ENCODE data around the gene CFAP53. TPM values are rescaled to one million over a fixed set of nuclear protein-coding genes. Genes with fewer than 3 reads are reported as not detected.

CFAP53 gene
- total RNA-seq, 1 donor from 2014 or later: 0.30 TPM

DNA sequence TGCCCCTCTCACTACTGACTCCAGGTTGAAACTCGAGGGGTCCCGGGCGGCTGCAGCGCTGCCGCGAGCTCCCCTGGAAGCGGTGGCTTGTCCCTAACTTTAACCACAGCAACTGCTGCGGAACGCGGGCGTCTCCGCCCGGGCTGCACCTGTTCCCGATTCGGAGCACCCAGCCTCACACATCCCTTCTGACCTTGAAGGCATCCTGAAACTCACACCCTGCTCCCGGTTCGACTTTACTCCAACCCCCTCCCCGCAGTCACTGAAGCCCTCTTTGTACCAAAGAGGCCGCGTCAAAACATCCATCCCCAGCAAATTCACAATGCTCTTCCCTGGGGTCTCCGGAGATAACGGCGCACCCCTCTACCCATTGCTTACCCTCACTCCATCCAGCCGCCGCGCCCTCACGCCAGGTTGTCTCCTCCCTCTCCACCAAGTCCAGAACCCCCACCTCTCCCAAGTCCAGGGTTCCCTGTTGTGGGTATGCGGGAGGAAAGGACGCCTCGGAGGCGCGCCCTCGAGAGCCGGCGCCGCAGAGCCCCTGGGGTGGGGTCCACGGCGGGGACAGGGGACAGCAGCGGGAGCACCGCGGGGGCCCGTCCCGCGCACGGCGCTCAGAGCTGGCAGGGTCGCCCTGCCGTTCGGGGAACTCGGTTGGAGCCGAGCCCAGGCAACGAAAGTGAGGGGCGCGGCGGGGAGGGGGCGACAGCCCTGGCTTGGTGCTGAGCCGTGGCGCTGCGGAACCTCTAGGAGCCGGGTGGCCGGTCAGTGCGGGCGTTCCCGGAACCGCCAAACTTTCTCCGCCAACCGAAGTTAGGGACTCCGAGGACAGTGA lies 72.3 kb downstream of the CFAP53 start:
- no peak for DNase-seq

DNA sequence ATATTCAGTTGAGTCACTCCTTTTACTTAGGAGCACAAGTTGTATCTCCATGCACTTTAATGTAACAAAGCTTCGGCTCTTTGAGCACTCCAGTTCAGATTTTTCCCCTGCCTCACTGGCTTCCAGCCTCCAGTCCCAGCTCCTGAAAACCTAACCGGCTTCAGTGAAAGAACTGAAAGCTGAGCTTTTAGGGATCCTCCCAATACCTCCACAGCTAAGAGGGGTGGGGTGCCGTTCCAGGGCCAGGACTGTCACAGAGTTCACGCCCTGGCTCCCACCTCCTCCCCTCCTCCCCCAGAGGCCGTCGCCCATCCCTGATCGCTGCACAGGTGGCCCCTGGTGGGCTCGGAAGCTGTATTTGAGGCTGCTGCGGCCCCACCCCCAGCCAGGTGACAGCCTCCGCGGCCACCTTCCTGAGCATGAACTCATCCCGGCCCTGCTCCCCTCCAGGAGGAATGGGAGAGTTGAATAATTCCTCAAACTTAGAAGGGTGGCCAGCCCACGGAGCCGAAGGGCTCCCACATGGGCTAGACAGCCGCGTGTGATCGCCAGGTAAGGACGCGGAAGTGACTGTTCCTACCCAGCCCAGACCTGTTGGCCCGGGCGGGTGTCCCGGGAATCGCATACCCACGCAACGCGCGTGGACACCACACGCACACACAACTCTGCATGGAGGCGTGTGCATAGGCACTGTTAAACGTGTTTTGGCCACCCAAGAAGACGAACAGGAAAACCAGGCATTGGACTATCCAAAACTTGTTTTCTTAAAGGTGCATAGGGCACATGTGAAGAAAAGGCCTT lies 73.1 kb downstream of the CFAP53 start:
- DNase-seq: no peak

DNA sequence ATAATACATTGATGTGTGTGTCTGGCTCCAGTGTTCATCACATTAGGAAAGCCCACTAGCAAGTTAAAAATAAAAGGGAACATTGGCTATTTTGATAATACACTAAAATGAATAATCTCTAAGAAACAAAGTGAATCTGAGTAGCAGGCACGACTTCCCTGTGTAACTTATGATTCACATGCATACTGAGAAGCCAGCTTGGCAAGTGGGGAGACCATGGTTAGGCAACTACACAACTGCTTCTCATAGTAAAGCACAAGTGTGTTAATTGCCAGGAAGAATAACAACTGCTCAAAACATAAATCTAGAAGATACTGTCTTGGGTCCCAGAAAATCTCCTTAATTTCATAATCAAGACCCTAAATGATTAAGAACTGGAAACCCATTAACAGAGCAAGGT lies 75.4 kb downstream of the CFAP53 start:
- DNase-seq: no peak

DNA sequence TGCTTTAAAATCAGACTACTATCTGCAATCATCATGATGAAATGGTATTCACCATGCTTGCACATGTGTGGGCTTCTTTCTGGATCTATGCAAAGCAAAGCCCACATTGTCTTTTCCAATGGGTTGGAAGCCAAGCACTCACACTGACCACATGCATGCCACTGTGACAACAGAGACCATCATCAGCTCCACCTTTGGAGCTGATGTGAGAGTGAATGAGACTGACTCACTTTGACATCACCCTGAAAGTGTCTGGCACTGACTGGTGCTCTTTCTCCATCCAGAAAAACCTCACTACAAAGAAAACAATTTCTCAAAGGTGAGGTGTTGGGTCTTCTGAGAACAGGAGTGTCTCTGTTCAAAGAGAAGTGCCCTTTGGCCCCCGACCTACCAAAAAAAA lies 76.1 kb downstream of the CFAP53 start:
- DNase-seq: no peak

DNA sequence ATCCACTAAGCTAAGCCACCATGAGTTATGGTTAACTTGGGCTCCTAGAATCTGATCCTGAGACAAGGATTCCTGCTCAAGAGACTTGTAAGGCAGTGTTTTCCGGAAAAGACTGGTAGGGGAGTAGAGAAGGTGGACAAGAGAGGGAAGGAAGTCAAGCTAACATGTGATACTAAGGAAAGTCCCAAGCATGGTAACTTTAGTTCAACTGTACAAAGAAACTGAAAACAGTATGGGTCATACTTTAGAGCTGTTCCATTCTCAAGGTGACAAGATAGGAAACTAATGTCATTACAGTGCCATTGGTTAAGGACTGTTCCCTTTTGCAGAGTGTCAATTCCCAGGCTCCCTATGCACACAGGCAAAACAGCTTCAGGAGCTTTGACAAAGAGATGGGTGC lies 77.1 kb downstream of the CFAP53 start:
- no peak for DNase-seq

DNA sequence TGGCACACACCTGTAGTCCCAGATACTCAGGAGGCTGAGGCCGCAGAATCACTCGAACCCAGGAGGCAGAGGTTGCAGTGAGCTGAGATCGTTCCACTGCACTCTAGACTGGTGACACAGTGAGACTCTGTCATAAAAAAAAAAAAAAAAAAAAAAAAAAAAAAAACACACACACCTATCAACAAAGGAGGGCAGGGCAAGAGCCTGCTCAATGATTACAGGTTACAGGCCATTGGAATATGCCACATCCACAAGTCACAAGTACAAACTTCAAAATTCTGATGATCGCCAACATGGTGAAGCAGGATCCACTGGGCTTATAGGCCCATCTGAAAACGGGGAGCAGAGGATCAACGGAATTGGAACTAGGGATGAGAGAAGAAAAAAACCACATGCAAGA lies 77.6 kb downstream of the CFAP53 start:
- no peak for DNase-seq

DNA sequence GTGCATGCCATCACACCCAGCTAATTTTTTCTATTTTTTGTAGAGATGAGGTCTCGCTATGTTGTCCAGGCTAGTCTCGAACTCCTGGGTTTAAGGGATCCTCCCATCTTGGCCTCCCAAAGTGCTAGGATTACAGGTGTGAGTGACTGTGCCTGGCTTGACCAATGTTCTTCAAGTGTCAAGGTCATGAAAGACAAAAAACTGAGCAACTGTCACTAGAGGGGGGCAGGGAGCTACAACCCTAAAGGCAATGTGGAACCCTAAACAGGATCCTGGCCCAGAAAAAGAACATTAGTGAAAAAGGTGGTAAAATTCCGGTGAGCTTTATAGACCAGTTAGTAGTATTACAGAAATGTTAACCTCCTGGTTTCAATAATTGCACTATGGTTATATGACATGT lies 78.6 kb downstream of the CFAP53 start:
- DNase-seq: no peak

DNA sequence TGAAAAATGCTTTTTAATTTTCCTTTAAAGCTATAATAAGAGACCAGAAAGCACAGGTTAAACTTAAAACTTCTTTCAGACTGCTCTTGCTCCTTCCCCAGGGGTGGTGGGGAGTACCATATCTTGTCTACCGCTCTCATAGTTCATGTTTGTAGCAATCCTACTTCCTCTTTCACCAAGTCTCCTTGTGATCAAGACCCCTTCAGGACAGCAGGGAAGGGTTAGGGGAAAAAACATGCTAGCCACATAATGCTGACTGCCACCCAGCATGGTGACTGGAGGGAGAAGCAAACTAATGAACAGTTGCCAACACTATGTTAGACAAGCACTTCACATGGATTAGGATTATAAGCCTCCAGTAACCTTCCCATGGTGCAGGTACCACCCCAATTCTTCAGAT lies 79.9 kb downstream of the CFAP53 start:
- no peak for DNase-seq

DNA sequence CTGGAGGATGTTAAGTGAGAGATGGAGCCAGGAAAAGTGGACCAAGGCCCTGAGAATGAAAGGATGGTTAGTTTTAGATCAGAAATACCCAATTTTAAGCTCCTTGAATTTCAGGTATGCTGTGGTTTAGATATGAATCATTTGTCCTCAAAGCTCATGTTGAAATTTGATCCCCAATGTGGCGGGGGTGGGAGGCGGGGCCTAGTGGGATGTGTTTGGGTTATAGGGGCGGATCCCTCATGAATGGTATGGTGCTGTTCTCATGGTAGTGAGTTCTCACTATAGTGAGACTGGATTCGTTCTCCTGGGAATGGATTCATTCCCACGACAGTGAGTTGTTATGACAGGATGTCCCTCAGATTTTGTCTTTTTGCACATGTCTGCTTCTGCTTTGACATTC lies 82.7 kb downstream of the CFAP53 start:
- no peak for DNase-seq

DNA sequence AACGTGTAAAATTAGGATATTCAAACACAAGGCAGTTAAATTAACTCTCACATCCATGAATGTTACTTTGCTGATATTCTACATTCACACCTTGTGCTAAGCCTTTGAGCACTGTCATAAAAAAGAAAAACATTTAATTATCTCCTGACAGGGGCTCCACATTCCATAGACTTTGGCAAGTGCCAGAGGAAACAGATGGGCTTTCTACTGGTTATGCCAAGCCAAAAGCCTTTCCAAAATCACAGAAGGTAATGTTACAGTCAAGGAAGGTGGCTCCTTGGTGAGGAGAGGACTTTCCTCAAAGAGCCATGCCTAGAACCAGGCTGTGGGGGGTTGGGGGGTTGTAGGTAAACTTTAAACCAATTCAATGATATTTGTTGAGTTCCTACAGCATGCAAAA lies 83.8 kb downstream of the CFAP53 start:
- DNase-seq: no peak

DNA sequence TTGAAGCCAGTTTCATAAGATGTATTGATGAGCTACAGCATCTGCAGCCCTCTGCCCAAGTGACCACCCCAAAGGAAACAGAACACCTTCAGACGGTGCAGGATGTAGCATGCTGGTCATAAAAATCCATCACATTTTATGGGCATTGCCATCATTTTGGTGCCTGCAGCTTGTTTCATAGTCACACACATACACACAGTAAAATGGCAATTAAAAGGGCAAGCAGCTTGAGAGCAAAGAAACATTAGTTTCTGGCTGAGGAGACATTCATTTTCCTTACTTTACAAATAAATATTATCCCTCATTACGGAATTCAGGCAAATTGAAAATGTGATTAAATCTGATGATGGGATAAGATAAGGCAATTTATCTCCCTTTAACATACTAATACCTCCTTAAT lies 84.7 kb downstream of the CFAP53 start:
- DNase-seq: no peak

DNA sequence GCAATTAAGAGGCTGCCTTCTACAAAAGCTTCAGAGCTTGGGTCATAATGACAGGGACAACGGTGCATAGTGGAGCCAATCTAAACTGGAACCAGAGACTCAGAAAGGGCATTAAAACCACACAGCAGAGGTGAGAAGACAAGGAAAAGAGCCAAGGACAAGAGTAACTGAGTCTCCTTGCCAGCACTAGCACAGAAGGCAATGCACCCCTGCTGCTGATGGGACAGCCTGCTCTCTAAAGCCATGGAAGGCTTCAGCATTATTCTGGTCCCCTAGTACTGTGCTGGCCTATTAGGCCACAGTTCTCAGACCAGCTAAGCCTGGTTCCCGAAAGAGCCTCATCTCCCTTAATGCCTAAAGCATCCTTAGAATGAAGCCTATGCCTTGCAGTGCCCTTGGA lies 86.8 kb downstream of the CFAP53 start:
- DNase-seq: no peak

DNA sequence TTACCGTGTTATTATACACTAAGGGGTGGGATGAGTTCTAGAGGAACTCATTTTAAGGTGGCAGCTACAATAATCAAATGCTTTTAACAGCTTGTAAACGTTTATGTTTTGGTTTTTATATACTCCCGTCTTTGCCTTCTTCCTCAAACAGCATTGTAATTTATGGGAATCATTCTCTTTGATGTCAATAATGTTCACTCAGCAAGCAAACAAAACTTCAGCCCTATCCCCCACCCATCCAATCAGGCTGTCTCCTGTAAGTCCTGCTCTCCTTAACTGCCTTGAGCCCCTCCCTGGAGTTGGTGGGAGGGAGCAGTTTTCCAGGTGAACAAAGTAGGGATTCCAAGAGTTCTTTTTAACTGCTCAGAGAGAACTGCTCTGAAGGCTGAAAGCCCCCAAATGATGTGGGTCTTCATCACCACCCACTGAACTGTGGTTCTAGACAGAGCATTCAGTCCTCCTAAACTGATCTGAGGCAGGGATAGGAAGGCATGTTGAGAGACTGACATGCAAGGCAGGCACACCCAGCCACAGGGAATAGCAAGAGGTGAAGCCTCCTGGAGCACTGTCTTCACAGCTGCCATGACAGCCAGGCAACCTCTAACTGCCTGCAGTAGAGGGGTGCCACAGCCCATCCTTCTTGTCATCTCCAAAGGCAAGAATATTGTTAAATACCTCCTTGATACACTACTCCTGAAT lies 88.9 kb downstream of the CFAP53 start:
- DNase-seq: no peak

Small RNAs within 50 kb of the gene (small RNA-seq; reads per million reads assigned to genes)
- not detected for gene RN7SL310P (ENCODE audit: low replicate concordance)

Other genes with a start within 250 kb of the CFAP53 start
- 12.7 TPM for gene MYO5B, start 71.3 kb downstream of the CFAP53 start, total RNA-seq
- 39.9 TPM for gene MBD1, start 15.0 kb upstream of the CFAP53 start, total RNA-seq
- gene CXXC1, start 21.2 kb upstream of the CFAP53 start, total RNA-seq: 35.9 TPM
- 4.1 TPM for gene SKA1, start 108.6 kb upstream of the CFAP53 start, total RNA-seq